Spleen (tissue), 11 donors: ENCODE results near the gene MGME1. TPM values are rescaled to one million over a fixed set of nuclear protein-coding genes. Genes with fewer than 3 reads are reported as not detected.

Source experiments
- DNase-seq: peaks from one replicate; pipeline ENCODE4 v3.0.0-alpha.2; 2020
- H3K27ac ChIP-seq, 8 donors: fragments of 200-600 bp; sonication (generic) in 7 of 8; 1 replicate in 4 of 8; 2 replicates in 4 of 8; pipeline versions ENCODE4 v1.5.0 to v1.8.0; 2016 to 2021; ENCODE audit warnings: inconsistent platforms in 4 of 8, mild to moderate bottlenecking in 4 of 8, moderate library complexity in 1 of 8
- H3K27me3 ChIP-seq, 7 donors: fragments of 200-600 bp; sonication (generic) in 6 of 7; replicated peaks in 1 of 7; 1 replicate in 4 of 7; 2 replicates in 3 of 7; pipeline versions ENCODE4 v1.5.0 to v1.8.0; 2016 to 2021; ENCODE audit warnings: inconsistent platforms in 3 of 7, mild to moderate bottlenecking in 1 of 7
- H3K36me3 ChIP-seq, 6 donors: fragments of 200-600 bp; sonication (generic) in 5 of 6; 1 replicate in 4 of 6; 2 replicates in 2 of 6; pipeline versions ENCODE4 v1.5.0 to v1.8.0; 2016 to 2021; ENCODE audit warnings: inconsistent platforms in 2 of 6
- H3K4me1 ChIP-seq, 6 donors: fragments of 200-600 bp; sonication (generic) in 5 of 6; 1 replicate in 3 of 6; 2 replicates in 3 of 6; pipeline versions ENCODE4 v1.5.0 to v1.8.0; 2016 to 2021; ENCODE audit warnings: inconsistent platforms in 3 of 6
- H3K4me3 ChIP-seq, 8 donors: fragments of 200-600 bp; sonication (generic) in 7 of 8; 1 replicate in 4 of 8; 2 replicates in 4 of 8; pipeline versions ENCODE4 v1.5.0 to v1.8.0; 2016 to 2021; ENCODE audit warnings: inconsistent platforms in 4 of 8, mild to moderate bottlenecking in 4 of 8, moderate library complexity in 2 of 8
- H3K9me3 ChIP-seq, 8 donors: fragments of 200-600 bp; sonication (generic) in 7 of 8; 1 replicate in 4 of 8; 2 replicates in 4 of 8; pipeline versions ENCODE4 v1.5.0 to v1.8.0; 2016 to 2021; ENCODE audit warnings: inconsistent platforms in 4 of 8
- POLR2A ChIP-seq, 3 donors: fragments of 450-650 bp; IDR thresholded peaks; one replicate each; pipeline ENCODE4 v1.5.1; 2017; ENCODE audit warnings: antibody characterized with exemption in 3 of 3, mild to moderate bottlenecking in 1 of 3
- POLR2AphosphoS5 ChIP-seq, 3 donors: sonication (generic); formaldehyde crosslinking; IDR thresholded peaks; one replicate each; pipeline ENCODE4 v1.5.1; 2017; ENCODE audit warnings: antibody characterized with exemption in 3 of 3
- WGBS, 5 donors: extraction: QIAGEN DNeasy Blood & Tissue Kit in 3 of 5; methylation state at CpG; one replicate each; pipeline versions ENCODE4 v1.1.5 to v1.1.7; 2013 to 2018; 5-methylcytosine and 5-hydroxymethylcytosine counted together
- intact Hi-C: fragments of 100-400 bp; cut with DNase I; formaldehyde crosslinking; loops from one replicate; pipeline ENCODE4 v1.15.0; 2023; ENCODE audit warnings: low total_unique reads
- polyA plus RNA-seq, 3 donors: library from polyadenylated mRNA; stranded (reverse); fragments of 200-250 nt; gene quantifications; one replicate each; pipeline ENCODE4 v1.2.1, GENCODE V29; 2013
- total RNA-seq, 7 donors: library from RNA; depleted of rRNA in 3 of 7; stranded (reverse); fragments of >200 nt in 3 of 7; fragmentation: NEBNext Ultra II Directional in 4 of 7; extraction: Animal tissue kit (Norgen Biotek cat#: 25700) in 4 of 7; gene quantifications; one replicate each; pipeline versions ENCODE4 v1.1.0 to v1.2.1, GENCODE V29; 2016 to 2021
- TF ChIP-seq, protein P1 (sequence below), 11 experiments: fragments of 200-600 bp in 7 of 11; fragments of 450-650 bp in 4 of 11; sonication (generic) in 4 of 11; IDR thresholded peaks in 8 of 11; conservative IDR thresholded peaks in 3 of 11; 1 replicate in 7 of 11; 2 replicates in 4 of 11; pipeline versions ENCODE4 v1.4.0 to v1.8.0; 2016 to 2021; ENCODE audit warnings: antibody characterized with exemption in 11 of 11, inconsistent platforms in 4 of 11, mild to moderate bottlenecking in 1 of 11
- donor health status: healthy with polysubstance abuse.
- donor health status: DM: no; HTN: no; CAD: no; lungs with moderate emphysema.
- donor health status: DM: no; HTN: no; CAD: no.
- donor health status: Bipolar disorder and iron deficiency.
- donor health status: healthy.
- donor health status: DM: no; HTN: no; CAD: no.
- donor health status: DM: yes; HTN: yes; CAD: no.

Gene MGME1
- total and polyA plus RNA-seq, 10 donors: 20.9 to 33.4 (median 27.6) TPM

DNA sequence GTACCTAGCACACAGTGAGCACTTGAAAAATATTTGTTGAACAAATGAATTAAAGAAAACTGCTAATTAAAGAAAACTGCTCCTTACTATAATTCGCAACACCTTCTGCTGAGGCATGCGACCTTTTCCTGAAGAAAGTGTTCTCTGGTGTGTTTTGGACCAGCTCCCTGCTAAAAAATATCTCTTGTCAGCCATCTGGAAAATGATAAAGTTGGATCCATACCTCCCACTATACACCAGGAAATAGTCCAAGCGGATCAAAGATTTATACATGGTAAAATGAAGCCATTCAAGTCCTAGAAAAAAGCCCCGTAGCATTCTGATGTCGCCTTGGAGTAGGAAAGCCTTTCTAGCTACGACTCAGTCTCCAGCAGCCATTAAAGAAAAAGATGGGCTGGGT lies 45.6 kb downstream of the MGME1 start:
- WGBS, 5 donors: 86 to 93% (median 90%) methylated on average over 6 of the region's 6 CpGs
- H3K36me3 ChIP-seq: no peaks in the 10 kb centered on the region
- no peak overlapping the region for H3K4me3 ChIP-seq
- no peaks in the 10 kb centered on the region for H3K9me3 ChIP-seq
- TF ChIP-seq POLR2AphosphoS5 (IDR thresholded peaks at IDR 0.05) (no peak), POLR2A (IDR thresholded peaks at IDR 0.05) (no peak)
- TF ChIP-seq, protein P1, sequence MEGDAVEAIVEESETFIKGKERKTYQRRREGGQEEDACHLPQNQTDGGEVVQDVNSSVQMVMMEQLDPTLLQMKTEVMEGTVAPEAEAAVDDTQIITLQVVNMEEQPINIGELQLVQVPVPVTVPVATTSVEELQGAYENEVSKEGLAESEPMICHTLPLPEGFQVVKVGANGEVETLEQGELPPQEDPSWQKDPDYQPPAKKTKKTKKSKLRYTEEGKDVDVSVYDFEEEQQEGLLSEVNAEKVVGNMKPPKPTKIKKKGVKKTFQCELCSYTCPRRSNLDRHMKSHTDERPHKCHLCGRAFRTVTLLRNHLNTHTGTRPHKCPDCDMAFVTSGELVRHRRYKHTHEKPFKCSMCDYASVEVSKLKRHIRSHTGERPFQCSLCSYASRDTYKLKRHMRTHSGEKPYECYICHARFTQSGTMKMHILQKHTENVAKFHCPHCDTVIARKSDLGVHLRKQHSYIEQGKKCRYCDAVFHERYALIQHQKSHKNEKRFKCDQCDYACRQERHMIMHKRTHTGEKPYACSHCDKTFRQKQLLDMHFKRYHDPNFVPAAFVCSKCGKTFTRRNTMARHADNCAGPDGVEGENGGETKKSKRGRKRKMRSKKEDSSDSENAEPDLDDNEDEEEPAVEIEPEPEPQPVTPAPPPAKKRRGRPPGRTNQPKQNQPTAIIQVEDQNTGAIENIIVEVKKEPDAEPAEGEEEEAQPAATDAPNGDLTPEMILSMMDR (IDR thresholded peaks at IDR 0.05 in 8 of 11, conservative IDR thresholded peaks at IDR 0.05 in 3 of 11): no peak
- DNase-seq: no peak
- no peak overlapping the region for H3K27ac ChIP-seq
- H3K27me3 ChIP-seq: no peaks in the 10 kb centered on the region
- H3K4me1 ChIP-seq: no peaks in the 10 kb centered on the region
- intact Hi-C loops: no loop called here

DNA sequence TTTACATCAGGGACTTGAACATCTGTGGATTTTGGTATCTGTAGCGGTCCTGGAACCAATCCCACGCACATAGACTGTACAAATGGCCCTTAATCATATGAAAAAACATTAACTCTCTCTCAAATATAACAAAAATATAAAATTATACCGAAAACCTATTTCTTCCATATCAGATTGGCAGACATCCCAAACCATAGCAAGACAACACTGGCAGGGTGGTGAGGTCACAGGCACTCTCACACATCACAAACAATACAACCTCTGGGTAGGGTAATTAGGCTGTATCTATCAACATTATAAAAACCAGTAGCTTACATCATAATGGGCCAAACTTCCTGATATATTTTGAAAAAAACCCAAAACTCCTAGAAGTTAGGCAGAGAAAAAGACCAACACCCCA lies 48.0 kb downstream of the MGME1 start:
- Histone ChIP-seq H3K36me3 (no peaks in the 10 kb centered on the region), H3K9me3 (no peaks in the 10 kb centered on the region), H3K27ac (no peak overlapping the region), H3K27me3 (no peaks in the 10 kb centered on the region), H3K4me3 (no peak overlapping the region), H3K4me1 (no peaks in the 10 kb centered on the region)
- TF ChIP-seq, protein P1 (IDR thresholded peaks at IDR 0.05 in 8 of 11, conservative IDR thresholded peaks at IDR 0.05 in 3 of 11): no peak
- TF ChIP-seq POLR2A (IDR thresholded peaks at IDR 0.05) (no peak), POLR2AphosphoS5 (IDR thresholded peaks at IDR 0.05) (no peak)
- no peak for DNase-seq
- intact Hi-C loops: no loop called here
- WGBS, 5 donors: 81 to 91% (median 87%) methylated on average over 3 of the region's 3 CpGs

GRCh38 chr20:18018100-18018499 lies 49.3 kb downstream of the MGME1 start:
- Histone ChIP-seq H3K4me1 (no peaks in the 10 kb centered on the region), H3K9me3 (no peaks in the 10 kb centered on the region), H3K27ac (no peak overlapping the region), H3K4me3 (no peak overlapping the region), H3K27me3 (no peaks in the 10 kb centered on the region), H3K36me3 (no peaks in the 10 kb centered on the region)
- TF ChIP-seq, protein P1 (IDR thresholded peaks at IDR 0.05 in 8 of 11, conservative IDR thresholded peaks at IDR 0.05 in 3 of 11): no peak
- TF ChIP-seq POLR2A (IDR thresholded peaks at IDR 0.05) (no peak), POLR2AphosphoS5 (IDR thresholded peaks at IDR 0.05) (no peak)
- intact Hi-C loops: no loop called here
- WGBS, 5 donors: 86 to 91% (median 88%) methylated on average over 10 of the region's 10 CpGs
- peak; percentile 58 for DNase-seq

GRCh38 chr20:18019068-18019467 lies 50.2 kb downstream of the MGME1 start:
- 0 to 10% (median 3%) methylated on average over 1 of the region's 1 CpG for WGBS, 5 donors

More at GRCh38 chr20:18019068-18019467, 50.2 kb downstream of the MGME1 start:
- Histone ChIP-seq H3K27ac (no peak overlapping the region), H3K27me3 (no peaks in the 10 kb centered on the region), H3K36me3 (no peaks in the 10 kb centered on the region), H3K4me1 (no peaks in the 10 kb centered on the region), H3K4me3 (no peak overlapping the region), H3K9me3 (no peaks in the 10 kb centered on the region)
- intact Hi-C loops: no loop called here
- TF ChIP-seq POLR2AphosphoS5 (IDR thresholded peaks at IDR 0.05): no peak
- no peak for TF ChIP-seq POLR2A (IDR thresholded peaks at IDR 0.05)
- TF ChIP-seq, protein P1 (IDR thresholded peaks at IDR 0.05 in 8 of 11, conservative IDR thresholded peaks at IDR 0.05 in 3 of 11): peak in 7 of 11 experiments; percentile 20 to 56 (median 48)
- DNase-seq: peak; percentile 51
